Memory B cell (primary cell): ENCODE data around the gene LUZP2.

ENCODE experiments used
- ATAC-seq: fragments of 150-1000 bp; cut with Tn5 transposase; 2 replicates; pipeline ENCODE4 v1.10.0; 2021; ENCODE audit warnings: low read depth, mild to moderate bottlenecking, moderate library complexity
- DNase-seq, 2 donors: peaks; one replicate each; pipeline ENCODE4 v3.0.0; 2022; ENCODE audit warnings: low spot score in 2 of 2
- H3K27ac Mint-ChIP-seq: one replicate; pipeline ENCODE4 v1.8.0; 2022; ENCODE audit warnings: mild to moderate bottlenecking, moderate library complexity, mixed read lengths
- H3K27me3 Mint-ChIP-seq: one replicate; pipeline ENCODE4 v1.8.0; 2022; ENCODE audit warnings: mixed read lengths
- H3K36me3 Mint-ChIP-seq: one replicate; pipeline ENCODE4 v1.8.0; 2022; ENCODE audit warnings: mild to moderate bottlenecking, mixed read lengths
- H3K4me1 Mint-ChIP-seq: one replicate; pipeline ENCODE4 v1.8.0; 2022; ENCODE audit warnings: mixed read lengths
- H3K4me3 Mint-ChIP-seq: one replicate; pipeline ENCODE4 v1.8.0; 2022; ENCODE audit warnings: mild to moderate bottlenecking, moderate library complexity, mixed read lengths
- H3K9me3 Mint-ChIP-seq: one replicate; pipeline ENCODE4 v1.8.0; 2022; ENCODE audit warnings: mixed read lengths

Gene LUZP2

DNA sequence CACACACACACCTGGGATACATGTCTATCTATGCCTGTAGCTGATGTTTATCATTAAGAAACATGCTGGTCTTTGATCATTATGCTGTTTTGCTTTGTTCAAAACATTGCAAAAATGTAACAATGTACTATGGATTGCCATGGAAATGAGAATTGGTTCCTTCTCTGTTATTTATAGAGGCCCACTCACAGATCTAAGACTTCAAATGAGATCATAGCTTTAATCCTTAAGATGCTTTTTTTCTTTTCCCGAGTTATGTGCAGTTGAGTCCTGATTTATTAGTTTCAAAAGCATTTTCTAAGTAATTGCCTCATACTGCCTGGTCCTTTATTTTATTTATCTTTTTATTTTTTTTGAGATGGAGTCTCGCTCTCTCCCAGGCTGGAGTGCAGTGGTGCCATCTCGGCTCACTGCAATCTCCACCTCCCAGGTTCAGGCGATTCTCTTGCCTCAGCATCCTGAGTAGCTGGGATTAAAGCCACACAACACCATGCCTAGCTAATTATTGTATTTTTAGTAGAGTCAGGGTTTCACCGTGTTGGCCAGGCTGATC is 131.4 kb downstream of the LUZP2 start:
- Mint-ChIP-seq H3K4me3 (no peak overlapping the region), H3K9me3 (peaks cover 3% of the 10 kb centered on the region), H3K36me3 (no peaks in the 10 kb centered on the region), H3K27me3 (no peaks in the 10 kb centered on the region), H3K27ac (no peak overlapping the region), H3K4me1 (no peaks in the 10 kb centered on the region)
- no peak for ATAC-seq
- no peak for DNase-seq

DNA sequence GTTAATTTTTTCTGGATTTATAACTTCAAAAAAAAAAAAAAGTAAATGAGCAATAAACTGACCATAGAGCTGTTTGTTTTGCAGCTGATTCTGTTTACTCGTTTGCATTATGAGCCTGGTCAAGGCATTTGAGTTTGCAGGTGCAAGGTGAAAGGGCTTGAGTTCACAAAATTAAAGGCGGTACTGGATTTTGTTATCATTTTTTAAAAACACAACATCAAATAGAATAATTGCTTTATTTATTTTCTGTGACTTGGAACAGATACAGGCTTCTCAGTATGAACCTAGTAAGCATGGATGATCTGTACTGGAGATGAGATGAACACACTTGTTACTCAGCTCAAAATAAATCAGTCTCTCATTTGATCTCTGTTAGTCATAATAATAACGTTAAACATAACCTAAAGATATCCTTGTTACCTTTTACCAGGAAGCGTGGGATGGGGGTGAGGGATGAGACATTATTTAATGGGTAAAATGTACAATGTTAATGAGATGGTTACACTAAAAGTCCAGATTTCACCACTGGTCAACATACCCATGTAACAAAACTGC is 137.8 kb downstream of the LUZP2 start:
- no peak overlapping the region for H3K4me3 Mint-ChIP-seq
- no peaks in the 10 kb centered on the region for H3K36me3 Mint-ChIP-seq
- no peak for DNase-seq
- no peak for ATAC-seq
- H3K27me3 Mint-ChIP-seq, result no peaks in the 10 kb centered on the region
- no peak overlapping the region for H3K27ac Mint-ChIP-seq
- H3K4me1 Mint-ChIP-seq, result no peaks in the 10 kb centered on the region
- peaks cover under 1% of the 10 kb centered on the region for H3K9me3 Mint-ChIP-seq

DNA sequence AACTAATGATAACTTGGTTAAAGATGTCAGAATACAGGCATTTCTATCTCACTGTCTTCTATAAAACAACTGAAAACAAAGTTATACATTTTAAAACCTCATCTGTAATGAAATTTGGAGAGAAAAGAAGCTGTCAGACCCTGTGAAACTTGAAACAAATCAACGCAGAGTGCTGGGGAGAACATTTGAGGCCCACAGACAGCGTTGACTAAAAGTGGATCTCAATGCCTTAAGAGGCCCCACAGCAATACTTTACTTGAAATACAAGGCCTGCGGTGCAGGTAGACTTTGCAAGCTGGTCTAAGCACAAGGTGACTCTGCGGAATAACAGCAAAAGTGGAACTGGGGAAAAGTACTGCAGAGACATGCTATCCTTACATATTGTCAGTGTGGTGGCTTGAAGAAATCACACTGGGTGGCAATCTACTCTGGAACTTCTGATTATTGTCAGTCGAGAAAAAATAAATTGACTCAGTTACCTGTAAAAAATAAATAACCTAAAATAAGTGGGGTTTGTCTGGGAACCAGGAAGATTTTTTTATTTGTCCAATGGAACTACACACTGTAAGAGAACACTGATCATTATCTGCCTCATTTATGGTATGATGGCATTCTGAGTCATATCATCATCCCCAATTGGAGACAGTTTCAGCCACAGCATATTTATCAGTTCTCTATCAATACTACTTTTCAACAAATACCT is 138.9 kb downstream of the LUZP2 start:
- no peak overlapping the region for H3K27ac Mint-ChIP-seq
- no peaks in the 10 kb centered on the region for H3K27me3 Mint-ChIP-seq
- H3K36me3 Mint-ChIP-seq, result no peaks in the 10 kb centered on the region
- no peaks in the 10 kb centered on the region for H3K4me1 Mint-ChIP-seq
- peaks cover 2% of the 10 kb centered on the region for H3K9me3 Mint-ChIP-seq
- ATAC-seq, result no peak
- no peak overlapping the region for H3K4me3 Mint-ChIP-seq
- no peak for DNase-seq

DNA sequence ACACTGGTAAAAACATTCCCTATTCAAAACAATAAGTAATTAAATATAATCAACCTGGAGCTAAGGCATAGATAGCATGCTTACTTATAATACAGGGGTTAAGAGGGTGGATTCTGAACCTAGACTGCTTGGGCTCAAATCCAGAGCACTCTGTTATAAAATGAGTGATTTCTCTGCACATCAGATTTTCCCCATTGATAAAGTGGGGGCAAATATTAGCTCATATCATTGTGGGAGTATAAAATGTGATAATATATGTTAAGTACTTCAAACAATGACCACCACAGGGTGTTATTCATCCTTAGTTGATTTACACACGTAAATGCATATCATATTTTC is 139.4 kb downstream of the LUZP2 start:
- no peak for ATAC-seq
- no peaks in the 10 kb centered on the region for H3K4me1 Mint-ChIP-seq
- H3K4me3 Mint-ChIP-seq, result no peak overlapping the region
- no peaks in the 10 kb centered on the region for H3K36me3 Mint-ChIP-seq
- H3K27ac Mint-ChIP-seq, result no peak overlapping the region
- peaks cover 2% of the 10 kb centered on the region for H3K9me3 Mint-ChIP-seq
- no peak for DNase-seq
- no peaks in the 10 kb centered on the region for H3K27me3 Mint-ChIP-seq

DNA sequence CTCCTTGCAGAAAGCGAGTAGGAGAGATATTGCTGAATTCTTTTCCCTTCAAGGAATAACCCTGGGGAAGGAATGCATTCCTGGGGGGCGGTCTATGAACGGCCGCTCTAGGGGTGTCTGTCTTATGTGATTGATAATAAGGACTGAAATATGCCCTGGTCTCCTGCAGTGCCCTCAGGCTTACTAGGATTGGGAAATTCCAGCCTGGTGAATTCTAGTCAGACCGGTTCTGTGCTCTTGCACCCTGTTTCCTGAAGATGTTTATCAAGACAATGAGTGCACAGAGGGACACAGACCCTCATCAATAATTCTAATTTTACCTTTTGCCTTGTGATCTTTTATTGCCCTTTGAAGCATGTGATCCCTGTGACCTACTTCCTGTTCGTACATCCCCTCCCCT is 140.7 kb downstream of the LUZP2 start:
- H3K36me3 Mint-ChIP-seq, result no peaks in the 10 kb centered on the region
- H3K4me1 Mint-ChIP-seq, result no peaks in the 10 kb centered on the region
- no peak overlapping the region for H3K27ac Mint-ChIP-seq
- no peak overlapping the region for H3K4me3 Mint-ChIP-seq
- no peak for ATAC-seq
- DNase-seq, result no peak
- peaks cover 2% of the 10 kb centered on the region for H3K9me3 Mint-ChIP-seq
- H3K27me3 Mint-ChIP-seq, result no peaks in the 10 kb centered on the region

DNA sequence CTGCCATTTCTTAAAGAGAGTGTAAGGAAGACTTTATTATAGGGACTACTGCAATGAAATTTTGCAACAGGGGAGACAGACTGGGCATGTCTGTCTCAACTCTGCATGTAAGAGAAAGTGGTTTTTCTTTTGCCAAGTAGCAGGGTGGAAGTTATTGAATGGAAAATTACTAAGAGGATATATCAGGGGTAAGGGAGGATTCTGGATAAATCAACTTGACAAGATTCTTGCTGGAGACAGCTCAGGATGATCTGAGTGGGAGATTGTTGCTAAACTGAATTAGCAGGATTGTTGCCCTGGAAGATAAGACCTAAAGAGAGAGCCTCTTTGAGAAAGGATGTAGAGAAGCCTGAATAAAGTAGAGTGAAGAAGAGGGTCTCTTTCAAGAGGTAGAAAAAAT is 145.8 kb downstream of the LUZP2 start:
- ATAC-seq (no peak), DNase-seq (no peak)
- no peaks in the 10 kb centered on the region for H3K4me1 Mint-ChIP-seq
- no peaks in the 10 kb centered on the region for H3K36me3 Mint-ChIP-seq
- no peak overlapping the region for H3K4me3 Mint-ChIP-seq
- H3K9me3 Mint-ChIP-seq, result peaks cover 2% of the 10 kb centered on the region
- no peaks in the 10 kb centered on the region for H3K27me3 Mint-ChIP-seq
- no peak overlapping the region for H3K27ac Mint-ChIP-seq

DNA sequence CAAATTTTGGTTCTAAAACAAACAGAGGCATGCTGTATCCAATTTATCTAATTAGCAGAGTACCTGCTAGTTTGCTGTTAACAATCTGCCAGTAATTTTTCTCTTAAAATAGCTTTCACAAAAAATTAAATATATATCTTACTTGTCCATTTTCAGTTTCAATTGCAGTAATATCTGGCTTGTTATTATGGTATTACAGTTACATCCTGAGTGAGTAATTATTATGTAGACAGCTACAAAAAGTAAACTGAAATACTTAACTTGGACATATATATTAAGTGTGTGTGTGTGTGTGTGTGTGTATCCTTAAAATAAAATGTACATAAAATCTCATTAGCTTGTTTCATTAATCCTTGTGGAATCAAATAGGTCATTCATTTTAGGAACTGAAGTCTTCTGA is 148.7 kb downstream of the LUZP2 start:
- no peak for ATAC-seq
- no peak for DNase-seq
- H3K4me1 Mint-ChIP-seq, result no peaks in the 10 kb centered on the region
- H3K4me3 Mint-ChIP-seq, result no peak overlapping the region
- H3K9me3 Mint-ChIP-seq, result no peaks in the 10 kb centered on the region
- H3K27ac Mint-ChIP-seq, result no peak overlapping the region
- H3K27me3 Mint-ChIP-seq, result no peaks in the 10 kb centered on the region
- H3K36me3 Mint-ChIP-seq, result no peaks in the 10 kb centered on the region

DNA sequence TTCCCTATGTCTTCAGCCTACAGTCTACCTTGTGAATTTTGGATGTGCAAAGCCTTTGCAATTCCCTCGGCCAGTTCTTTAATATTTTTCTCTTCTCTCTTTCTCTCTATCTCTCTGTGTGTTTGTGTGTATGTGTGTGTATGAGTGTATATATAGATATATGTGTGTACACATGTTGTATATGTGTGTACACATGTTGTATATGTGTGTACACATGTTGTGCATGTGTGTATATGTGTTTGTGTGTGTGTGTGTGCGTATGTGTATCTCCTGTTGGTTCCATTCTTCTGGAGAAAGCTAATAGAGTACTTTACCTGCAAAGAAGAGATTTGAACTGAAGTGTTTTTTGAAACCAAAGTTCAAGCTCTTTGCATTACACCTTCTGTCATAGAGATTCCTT is 155.0 kb downstream of the LUZP2 start:
- Mint-ChIP-seq H3K4me1 (no peaks in the 10 kb centered on the region), H3K9me3 (peaks cover 1% of the 10 kb centered on the region), H3K36me3 (no peaks in the 10 kb centered on the region), H3K27ac (no peak overlapping the region), H3K4me3 (no peak overlapping the region), H3K27me3 (no peaks in the 10 kb centered on the region)
- no peak for DNase-seq
- ATAC-seq, result no peak

DNA sequence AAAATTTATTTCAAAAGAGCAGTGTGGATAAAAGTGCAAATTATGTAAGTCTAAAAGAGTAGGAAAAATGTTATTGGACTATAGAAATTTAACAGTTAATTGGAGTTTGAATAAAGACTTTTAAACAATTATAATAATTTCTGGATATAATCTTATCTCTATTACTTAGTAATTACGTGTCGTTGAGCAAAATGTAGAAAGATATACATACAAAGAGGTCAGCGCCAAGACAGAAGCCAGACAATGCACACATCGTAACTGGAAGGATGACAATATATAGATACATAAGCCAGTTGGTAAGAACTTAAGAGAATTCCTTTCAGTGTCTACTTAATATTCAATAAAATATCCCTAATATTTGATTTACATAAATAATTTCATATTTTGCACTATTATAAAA is 157.0 kb downstream of the LUZP2 start:
- Mint-ChIP-seq H3K4me1 (no peaks in the 10 kb centered on the region), H3K9me3 (peaks cover 1% of the 10 kb centered on the region), H3K4me3 (no peak overlapping the region), H3K27me3 (no peaks in the 10 kb centered on the region), H3K27ac (no peak overlapping the region), H3K36me3 (no peaks in the 10 kb centered on the region)
- ATAC-seq (no peak), DNase-seq (no peak)

DNA sequence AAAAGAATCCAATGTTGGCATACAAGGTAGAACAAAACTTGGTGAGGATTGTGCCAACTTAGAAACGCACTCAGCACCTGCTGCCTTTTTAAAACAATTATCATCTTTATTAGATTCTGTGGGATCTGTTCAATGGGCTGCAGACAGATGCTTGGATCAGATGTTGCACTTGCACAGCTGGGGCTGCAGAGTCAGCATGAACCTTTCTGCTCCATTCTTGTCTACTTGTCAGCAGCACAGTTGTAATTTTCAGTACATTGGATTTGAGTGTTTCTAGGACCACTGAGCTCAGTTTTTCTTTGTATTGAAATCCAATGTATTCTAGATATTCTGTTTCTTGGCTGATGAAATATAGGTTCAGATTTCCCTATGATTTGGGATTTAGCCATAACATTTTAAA is 164.5 kb downstream of the LUZP2 start:
- no peak for DNase-seq
- no peak for ATAC-seq
- H3K9me3 Mint-ChIP-seq, result peaks cover 5% of the 10 kb centered on the region
- H3K27ac Mint-ChIP-seq, result no peak overlapping the region
- H3K4me1 Mint-ChIP-seq, result no peaks in the 10 kb centered on the region
- no peaks in the 10 kb centered on the region for H3K36me3 Mint-ChIP-seq
- H3K27me3 Mint-ChIP-seq, result no peaks in the 10 kb centered on the region
- H3K4me3 Mint-ChIP-seq, result no peak overlapping the region

DNA sequence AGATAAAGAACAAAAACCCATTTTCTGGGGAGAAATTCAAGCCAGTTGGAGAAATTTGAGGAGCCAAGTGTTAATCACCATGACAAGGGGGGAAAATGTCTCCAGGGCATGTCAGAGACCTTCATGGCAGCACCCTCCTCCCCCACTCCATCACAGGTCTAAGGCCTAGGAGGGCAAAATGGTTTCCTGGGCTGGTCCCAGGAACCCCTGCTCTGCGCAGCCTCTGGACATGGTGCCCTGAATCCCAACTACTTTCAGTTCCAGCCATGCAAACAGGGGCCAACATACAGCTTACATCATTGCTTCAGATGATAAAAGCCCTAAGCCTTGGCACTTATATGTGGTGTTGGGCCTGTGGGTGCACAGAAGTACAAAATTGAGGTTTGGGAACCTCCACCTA is 167.5 kb downstream of the LUZP2 start:
- no peak overlapping the region for H3K27ac Mint-ChIP-seq
- no peak overlapping the region for H3K4me3 Mint-ChIP-seq
- H3K9me3 Mint-ChIP-seq, result peaks cover 5% of the 10 kb centered on the region
- H3K36me3 Mint-ChIP-seq, result no peaks in the 10 kb centered on the region
- no peak for ATAC-seq
- no peaks in the 10 kb centered on the region for H3K4me1 Mint-ChIP-seq
- no peaks in the 10 kb centered on the region for H3K27me3 Mint-ChIP-seq
- no peak for DNase-seq

DNA sequence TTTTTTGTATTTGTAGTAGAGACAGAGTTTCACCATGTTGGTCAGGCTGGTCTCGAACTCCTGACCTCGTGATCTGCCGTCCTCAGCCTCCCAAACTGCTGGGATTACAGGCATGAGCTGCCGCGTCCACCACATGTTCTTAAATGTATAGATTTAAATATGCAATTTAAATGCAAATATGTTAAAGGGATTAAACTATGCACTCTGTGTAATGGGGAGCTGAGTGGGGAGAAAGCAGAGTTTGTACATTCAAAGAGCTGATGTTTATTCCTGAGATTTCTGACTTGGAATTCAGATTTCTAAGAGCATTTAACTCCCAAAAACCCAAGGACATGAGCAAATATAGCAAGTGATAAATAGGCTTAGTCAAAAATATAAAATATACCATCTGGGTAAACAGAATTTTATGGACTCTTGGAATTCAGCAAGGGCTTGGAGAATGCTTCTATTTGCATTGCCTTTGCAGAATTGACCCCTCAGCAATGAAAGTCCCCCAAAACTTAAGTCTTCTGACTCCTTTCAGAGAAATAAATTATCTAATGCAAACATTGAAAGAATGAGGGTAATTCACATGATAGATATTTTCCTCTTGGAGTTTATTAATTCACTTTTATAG is 170.6 kb downstream of the LUZP2 start:
- no peaks in the 10 kb centered on the region for H3K27me3 Mint-ChIP-seq
- DNase-seq (no peak), ATAC-seq (no peak)
- H3K27ac Mint-ChIP-seq, result no peak overlapping the region
- no peaks in the 10 kb centered on the region for H3K36me3 Mint-ChIP-seq
- no peaks in the 10 kb centered on the region for H3K4me1 Mint-ChIP-seq
- no peak overlapping the region for H3K4me3 Mint-ChIP-seq
- peaks cover 5% of the 10 kb centered on the region for H3K9me3 Mint-ChIP-seq

DNA sequence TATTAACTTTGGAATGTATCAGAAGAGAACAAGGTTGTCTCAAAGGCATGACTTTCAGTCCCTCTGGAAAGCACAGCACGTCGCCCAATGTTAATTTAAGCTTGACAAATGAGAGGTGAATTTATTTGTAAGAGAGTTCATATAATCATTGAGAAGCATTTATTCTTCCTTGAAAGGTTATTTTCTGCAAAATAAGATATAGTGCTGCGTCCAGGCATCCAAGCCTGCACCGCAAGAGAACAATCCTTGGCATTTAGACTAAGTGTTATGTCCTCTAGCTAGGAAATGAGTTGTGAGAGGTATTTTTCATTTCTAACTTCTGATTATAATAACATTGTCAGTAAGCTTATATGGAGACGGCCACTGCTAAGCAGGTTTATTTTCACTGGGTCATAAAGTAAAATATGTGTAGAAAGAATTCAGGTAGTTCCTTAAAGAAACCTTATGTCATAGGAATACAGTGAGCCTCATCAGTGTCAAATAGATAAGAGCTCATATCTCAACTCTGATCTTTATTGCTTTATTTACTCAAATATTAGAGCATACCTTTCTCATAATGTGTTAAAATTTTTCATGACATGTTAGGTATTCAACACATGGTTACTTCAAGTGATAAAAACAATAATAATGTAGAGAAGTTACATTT is 182.0 kb downstream of the LUZP2 start:
- ATAC-seq, result no peak
- no peaks in the 10 kb centered on the region for H3K36me3 Mint-ChIP-seq
- no peaks in the 10 kb centered on the region for H3K4me1 Mint-ChIP-seq
- no peak overlapping the region for H3K4me3 Mint-ChIP-seq
- no peak for DNase-seq
- H3K9me3 Mint-ChIP-seq, result no peaks in the 10 kb centered on the region
- H3K27ac Mint-ChIP-seq, result no peak overlapping the region
- H3K27me3 Mint-ChIP-seq, result no peaks in the 10 kb centered on the region

DNA sequence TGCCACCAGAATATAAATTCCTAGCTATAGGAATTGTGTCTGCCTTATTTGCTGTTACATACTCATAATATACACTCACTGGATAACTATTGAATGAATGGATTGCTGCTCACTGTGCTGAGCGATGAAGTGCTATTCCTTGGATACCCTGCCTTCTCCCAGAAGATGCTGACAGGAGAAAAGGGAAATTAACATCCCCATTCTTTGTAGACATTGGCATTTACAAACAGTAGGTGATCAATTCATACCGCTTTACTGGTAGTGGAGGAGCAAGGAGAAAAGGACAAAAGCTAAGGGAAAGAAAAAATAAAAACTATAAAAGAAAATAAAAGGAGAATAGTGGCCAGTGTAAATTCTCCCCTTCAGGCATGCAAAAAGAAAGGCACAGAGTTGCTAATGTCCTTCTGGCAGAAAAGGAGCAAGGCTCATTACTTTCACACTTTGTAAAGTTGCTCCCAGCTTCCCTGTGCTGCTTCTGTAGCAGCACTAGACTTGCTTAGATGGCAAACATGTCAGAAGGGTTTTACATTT is 183.0 kb downstream of the LUZP2 start:
- Mint-ChIP-seq H3K27me3 (no peaks in the 10 kb centered on the region), H3K9me3 (no peaks in the 10 kb centered on the region), H3K36me3 (no peaks in the 10 kb centered on the region), H3K4me1 (no peaks in the 10 kb centered on the region), H3K4me3 (no peak overlapping the region), H3K27ac (no peak overlapping the region)
- DNase-seq (no peak), ATAC-seq (no peak)
